ENCODE results near the gene COMMD1.
"Not testable (repeated sequence)": the region's sequence is repeated elsewhere in the genome, so short reads cannot be mapped to it uniquely, and the experiment has no call there.

COMMD1 gene

DNA sequence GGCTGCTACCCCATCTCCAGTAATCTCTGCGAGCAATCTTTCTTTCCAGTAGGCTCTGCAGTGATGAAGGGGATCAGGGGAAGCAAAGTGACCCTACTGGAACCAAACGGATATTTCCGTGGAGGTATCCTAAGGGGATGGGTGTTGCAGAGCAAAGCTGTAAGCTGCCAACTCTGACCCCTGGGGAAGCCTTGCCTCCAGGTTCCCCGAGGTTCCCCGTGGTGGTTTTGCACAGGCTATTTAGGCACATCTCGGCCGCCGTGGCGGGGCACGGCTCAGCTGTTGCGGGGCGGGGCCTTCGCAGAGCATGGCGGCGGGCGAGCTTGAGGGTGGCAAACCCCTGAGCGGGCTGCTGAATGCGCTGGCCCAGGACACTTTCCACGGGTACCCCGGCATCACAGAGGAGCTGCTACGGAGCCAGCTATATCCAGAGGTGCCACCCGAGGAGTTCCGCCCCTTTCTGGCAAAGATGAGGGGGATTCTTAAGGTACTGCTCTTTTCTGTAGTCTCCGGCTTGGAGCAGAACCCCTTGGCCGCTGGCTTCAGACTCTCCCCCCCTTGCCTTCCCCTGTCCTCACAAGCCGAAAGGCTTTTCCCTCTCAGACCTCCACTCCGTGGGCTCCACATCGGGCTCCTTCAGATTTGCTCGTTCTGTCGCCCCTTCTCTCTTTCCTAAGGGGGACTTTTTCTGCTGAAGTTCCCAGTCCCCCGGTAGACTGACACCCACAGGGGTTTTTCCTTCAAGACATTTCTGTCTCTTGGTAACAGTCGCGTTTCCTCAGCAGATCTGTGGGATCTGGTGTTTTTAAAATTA is at the start of gene COMMD1:
Gene COMMD1 (plus strand): TSS at position 303 of the 814 bp plus-strand sequence. CDS start 5 bp downstream, at position 308.
- no peaks in the 10 kb centered on the region for H3K27me3 ChIP-seq (replicated peaks)
- H3K4me3 ChIP-seq (ENCODE audit: low read depth, low read length) = peak within 1 kb of the TSS; percentile 90
- H3K36me3 ChIP-seq (replicated peaks) = no peaks in the 10 kb centered on the region
- no peak within 1 kb of the TSS for H3K27ac ChIP-seq
- TF ChIP-seq, protein P1, sequence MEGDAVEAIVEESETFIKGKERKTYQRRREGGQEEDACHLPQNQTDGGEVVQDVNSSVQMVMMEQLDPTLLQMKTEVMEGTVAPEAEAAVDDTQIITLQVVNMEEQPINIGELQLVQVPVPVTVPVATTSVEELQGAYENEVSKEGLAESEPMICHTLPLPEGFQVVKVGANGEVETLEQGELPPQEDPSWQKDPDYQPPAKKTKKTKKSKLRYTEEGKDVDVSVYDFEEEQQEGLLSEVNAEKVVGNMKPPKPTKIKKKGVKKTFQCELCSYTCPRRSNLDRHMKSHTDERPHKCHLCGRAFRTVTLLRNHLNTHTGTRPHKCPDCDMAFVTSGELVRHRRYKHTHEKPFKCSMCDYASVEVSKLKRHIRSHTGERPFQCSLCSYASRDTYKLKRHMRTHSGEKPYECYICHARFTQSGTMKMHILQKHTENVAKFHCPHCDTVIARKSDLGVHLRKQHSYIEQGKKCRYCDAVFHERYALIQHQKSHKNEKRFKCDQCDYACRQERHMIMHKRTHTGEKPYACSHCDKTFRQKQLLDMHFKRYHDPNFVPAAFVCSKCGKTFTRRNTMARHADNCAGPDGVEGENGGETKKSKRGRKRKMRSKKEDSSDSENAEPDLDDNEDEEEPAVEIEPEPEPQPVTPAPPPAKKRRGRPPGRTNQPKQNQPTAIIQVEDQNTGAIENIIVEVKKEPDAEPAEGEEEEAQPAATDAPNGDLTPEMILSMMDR (IDR thresholded peaks at IDR 0.05; ENCODE audit: low read depth, low read length, missing control alignments) = no peak
- DNase-seq = peak; percentile 66
- in situ Hi-C loops (cut with HindIII; ENCODE audit: low pct_ligation_motif_present, low sequenced_read_pairs) = no loop called here

DNA sequence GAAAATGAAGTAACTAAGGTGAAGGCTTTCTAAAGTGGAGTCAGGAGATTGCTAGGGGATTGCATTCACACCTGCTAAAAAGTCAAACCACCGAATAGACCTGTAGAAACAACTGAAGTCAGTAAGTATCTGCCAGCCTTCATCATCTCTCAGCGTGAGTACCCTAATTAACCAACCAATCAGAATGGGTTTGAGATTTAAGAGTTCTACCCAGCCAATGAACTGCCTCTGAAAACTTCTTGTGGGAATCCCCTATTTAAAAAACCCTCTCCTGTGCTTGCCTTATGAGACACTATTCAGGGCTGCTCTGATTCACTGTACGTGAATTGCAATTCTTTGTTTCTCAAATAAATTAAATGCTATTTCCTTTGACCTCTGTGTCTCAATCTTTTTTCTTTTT is 48.2 kb upstream of the COMMD1 start:
- DNase-seq = no peak
- H3K36me3 ChIP-seq (replicated peaks) = no peaks in the 10 kb centered on the region
- TF ChIP-seq, protein P1 (IDR thresholded peaks at IDR 0.05; ENCODE audit: low read depth, low read length, missing control alignments) = no peak

DNA sequence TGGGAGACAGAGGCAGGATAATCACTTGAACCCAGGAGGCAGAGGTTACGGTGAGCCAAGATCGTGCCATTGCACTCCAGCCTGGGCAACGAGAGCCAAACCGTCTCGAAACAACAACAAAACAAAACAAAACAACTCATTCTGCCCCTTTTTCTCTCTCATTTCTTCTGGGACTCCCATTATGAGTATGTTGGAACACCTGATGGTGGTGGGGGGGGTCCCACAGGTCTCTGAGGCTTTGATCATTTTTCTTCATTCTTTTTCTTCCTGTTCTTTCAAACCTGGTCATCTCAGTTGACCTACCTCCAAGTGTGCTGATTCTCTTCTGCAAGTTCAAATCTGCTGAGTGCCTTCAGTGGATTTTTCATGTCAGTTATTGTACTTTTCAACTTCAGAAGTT is 43.4 kb upstream of the COMMD1 start:
- in situ Hi-C loops (cut with HindIII; ENCODE audit: low pct_ligation_motif_present, low sequenced_read_pairs) = no loop called here
- TF ChIP-seq, protein P1 (IDR thresholded peaks at IDR 0.05; ENCODE audit: low read depth, low read length, missing control alignments) = no peak
- peaks cover 12% of the 10 kb centered on the region for H3K36me3 ChIP-seq (replicated peaks)
- H3K27me3 ChIP-seq (replicated peaks) = no peaks in the 10 kb centered on the region
- DNase-seq = no peak
- no peak overlapping the region for H3K27ac ChIP-seq
- H3K4me3 ChIP-seq (ENCODE audit: low read depth, low read length) = no peak overlapping the region

More for the DNA sequence above, 48.2 kb upstream of the COMMD1 start:
- in situ Hi-C loops (cut with HindIII; ENCODE audit: low pct_ligation_motif_present, low sequenced_read_pairs) = no loop called here
- Histone ChIP-seq H3K27me3 (replicated peaks) (no peaks in the 10 kb centered on the region), H3K27ac (no peak overlapping the region), H3K4me3 (ENCODE audit: low read depth, low read length) (no peak overlapping the region)

DNA sequence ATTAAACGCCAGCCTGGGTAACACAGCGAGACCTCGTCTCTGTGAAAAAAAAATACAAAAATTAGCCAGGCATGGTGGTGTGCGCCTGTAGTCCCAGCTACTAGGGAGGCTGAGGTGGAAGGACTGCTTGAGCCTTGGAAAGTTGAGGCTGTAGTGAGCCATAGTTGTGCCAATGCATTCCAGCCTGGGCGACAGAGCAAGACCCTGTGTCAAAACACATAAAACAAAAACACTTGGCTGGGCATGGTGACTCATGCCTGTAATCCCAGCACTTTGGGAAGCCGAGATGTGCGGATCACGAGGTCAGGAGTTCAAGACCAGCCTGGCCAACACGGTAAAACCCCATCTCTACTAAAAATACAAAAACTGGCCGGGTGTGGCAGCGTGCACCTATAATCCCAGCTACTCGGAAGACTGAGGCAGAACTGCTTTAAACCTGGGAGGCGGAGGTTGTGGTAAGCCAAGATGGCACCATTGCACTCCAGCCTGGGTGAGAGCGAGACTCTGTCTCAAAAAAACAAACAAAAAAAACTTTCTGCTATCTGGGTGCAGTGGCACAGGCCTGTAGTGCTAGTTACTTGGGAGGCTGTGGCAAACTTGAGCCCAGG is 38.9 kb upstream of the COMMD1 start:
- DNase-seq; H3K27ac ChIP-seq; H3K27me3 ChIP-seq (replicated peaks); in situ Hi-C loops (cut with HindIII; ENCODE audit: low pct_ligation_motif_present, low sequenced_read_pairs); H3K4me3 ChIP-seq (ENCODE audit: low read depth, low read length): not testable (repeated sequence)
- H3K36me3 ChIP-seq (replicated peaks) = peaks cover 51% of the 10 kb centered on the region

DNA sequence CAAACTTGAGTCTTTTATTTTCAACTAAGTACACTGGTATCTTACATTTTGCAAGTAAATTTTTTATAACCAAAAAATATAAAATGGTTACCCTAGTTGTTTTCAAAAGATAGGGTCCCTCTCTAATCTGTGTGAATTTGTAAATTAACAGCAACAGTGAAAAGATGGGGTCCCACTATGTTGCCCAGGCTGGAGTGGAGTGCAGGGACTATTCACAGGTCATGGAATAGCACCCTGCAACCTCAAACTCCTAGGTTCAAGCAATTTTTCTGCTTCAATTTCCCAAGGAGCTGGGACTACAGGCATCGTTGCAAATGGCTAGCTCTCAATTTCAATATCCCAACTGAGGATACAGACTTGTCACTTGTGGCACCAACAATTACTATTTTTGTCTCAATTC is 29.1 kb upstream of the COMMD1 start:
- no peak for DNase-seq
- in situ Hi-C loops (cut with HindIII; ENCODE audit: low pct_ligation_motif_present, low sequenced_read_pairs) = no loop called here
- no peak overlapping the region for H3K27ac ChIP-seq
- peaks cover 72% of the 10 kb centered on the region for H3K36me3 ChIP-seq (replicated peaks)
- H3K27me3 ChIP-seq (replicated peaks) = no peaks in the 10 kb centered on the region
- TF ChIP-seq, protein P1 (IDR thresholded peaks at IDR 0.05; ENCODE audit: low read depth, low read length, missing control alignments) = no peak
- no peak overlapping the region for H3K4me3 ChIP-seq (ENCODE audit: low read depth, low read length)

DNA sequence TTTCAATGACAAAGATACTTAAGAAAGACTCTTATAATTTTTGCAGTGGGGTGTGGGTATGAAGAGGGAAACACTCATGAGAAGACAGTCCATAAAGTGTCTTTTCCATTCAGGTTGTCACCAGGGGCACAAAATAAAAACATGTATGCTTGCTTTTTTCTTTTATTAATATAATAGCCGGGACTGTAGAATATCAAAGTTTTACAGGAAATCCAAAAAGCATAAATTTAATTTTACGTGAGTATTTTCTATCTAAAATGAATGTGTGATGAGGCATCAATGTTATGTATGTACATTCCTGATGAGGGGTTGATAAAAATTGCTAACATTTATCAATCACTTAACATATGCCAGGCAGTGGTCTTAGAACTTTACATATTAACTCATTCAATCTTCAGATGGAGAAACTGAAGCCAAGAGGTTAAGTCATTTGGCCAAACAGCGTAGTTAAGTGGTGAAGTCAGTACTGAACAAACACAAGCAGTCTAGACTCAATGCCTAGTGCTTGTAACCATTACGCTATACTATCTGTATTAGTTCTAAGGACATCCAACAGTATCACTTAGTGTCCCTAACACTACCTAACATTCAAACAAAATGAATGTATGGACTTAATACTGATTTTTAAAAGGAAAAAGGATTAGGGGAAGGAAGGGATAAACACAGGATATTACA is 27.8 kb upstream of the COMMD1 start:
- no peak overlapping the region for H3K27ac ChIP-seq
- in situ Hi-C loops (cut with HindIII; ENCODE audit: low pct_ligation_motif_present, low sequenced_read_pairs) = no loop called here
- no peak for DNase-seq
- peaks cover 65% of the 10 kb centered on the region for H3K36me3 ChIP-seq (replicated peaks)
- H3K27me3 ChIP-seq (replicated peaks) = no peaks in the 10 kb centered on the region
- H3K4me3 ChIP-seq (ENCODE audit: low read depth, low read length) = no peak overlapping the region
- TF ChIP-seq, protein P1 (IDR thresholded peaks at IDR 0.05; ENCODE audit: low read depth, low read length, missing control alignments) = no peak

All from brain microvascular endothelial cell (primary cell).